Measurements from ENCODE around the gene TPD52L1. TPM values are rescaled to one million over a fixed set of nuclear protein-coding genes. Genes with fewer than 3 reads are reported as not detected.

The TPD52L1 gene
- total and polyA plus RNA-seq, 2 donors (not counting 3 experiments of a cell fraction or from before 2014, with no cell fraction given), result 0.29 to 0.37 TPM

DNA sequence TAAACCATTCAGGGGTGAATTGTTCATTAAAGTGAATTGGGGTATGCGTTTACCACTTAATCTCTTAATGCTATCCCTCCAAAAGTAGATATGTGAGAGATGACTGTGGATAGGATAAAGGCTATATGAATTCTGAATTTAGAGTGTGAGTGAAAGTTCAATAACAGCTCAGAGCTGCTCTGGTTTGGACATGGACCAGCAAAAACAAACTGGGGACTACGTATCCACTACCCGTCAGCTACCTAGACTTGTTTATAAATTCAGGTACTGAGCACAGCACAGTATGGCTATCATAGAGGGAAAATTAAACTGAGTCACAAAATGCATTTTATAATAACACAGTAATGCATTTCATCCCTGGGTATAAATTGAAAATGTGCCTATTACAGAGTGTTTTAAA, 103.8 kb downstream of the TPD52L1 start:
- BruUV-seq (replicated peaks), result no TSS peak
- no peaks in the 10 kb centered on the region for H3K9me1 ChIP-seq (replicated peaks; ENCODE audit: control insufficient read depth, extremely low read depth, insufficient read depth, low read length)
- H3K4me3 ChIP-seq (replicated peaks in 1 of 3; ENCODE audit: insufficient read depth in 1 of 3, low read depth in 1 of 3, low read length in 3 of 3), result no peak overlapping the region
- H3K4me2 ChIP-seq (ENCODE audit: insufficient read depth, low read length), result no peak overlapping the region
- no peak for TF ChIP-seq MYC (IDR thresholded peaks at IDR 0.05; ENCODE audit: low read depth, low read length)
- no peak for TF ChIP-seq POLR2A (IDR thresholded peaks at IDR 0.05; ENCODE audit: low read depth, low read length)
- no peak for TF ChIP-seq FOS (IDR thresholded peaks at IDR 0.05; ENCODE audit: borderline replicate concordance, insufficient read depth, low read length)
- TF ChIP-seq JUN (IDR thresholded peaks at IDR 0.05; ENCODE audit: borderline replicate concordance, insufficient read depth, insufficient read length, low read depth), result no peak
- no peak for TF ChIP-seq EZH2 (IDR thresholded peaks at IDR 0.05; ENCODE audit: borderline replicate concordance, low read depth, low read length, severe bottlenecking)
- no peak for TF ChIP-seq GATA2 (IDR thresholded peaks at IDR 0.05; ENCODE audit: insufficient read depth, insufficient read length, low read depth, low read length)
- TF ChIP-seq, protein P1, sequence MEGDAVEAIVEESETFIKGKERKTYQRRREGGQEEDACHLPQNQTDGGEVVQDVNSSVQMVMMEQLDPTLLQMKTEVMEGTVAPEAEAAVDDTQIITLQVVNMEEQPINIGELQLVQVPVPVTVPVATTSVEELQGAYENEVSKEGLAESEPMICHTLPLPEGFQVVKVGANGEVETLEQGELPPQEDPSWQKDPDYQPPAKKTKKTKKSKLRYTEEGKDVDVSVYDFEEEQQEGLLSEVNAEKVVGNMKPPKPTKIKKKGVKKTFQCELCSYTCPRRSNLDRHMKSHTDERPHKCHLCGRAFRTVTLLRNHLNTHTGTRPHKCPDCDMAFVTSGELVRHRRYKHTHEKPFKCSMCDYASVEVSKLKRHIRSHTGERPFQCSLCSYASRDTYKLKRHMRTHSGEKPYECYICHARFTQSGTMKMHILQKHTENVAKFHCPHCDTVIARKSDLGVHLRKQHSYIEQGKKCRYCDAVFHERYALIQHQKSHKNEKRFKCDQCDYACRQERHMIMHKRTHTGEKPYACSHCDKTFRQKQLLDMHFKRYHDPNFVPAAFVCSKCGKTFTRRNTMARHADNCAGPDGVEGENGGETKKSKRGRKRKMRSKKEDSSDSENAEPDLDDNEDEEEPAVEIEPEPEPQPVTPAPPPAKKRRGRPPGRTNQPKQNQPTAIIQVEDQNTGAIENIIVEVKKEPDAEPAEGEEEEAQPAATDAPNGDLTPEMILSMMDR (IDR thresholded peaks at IDR 0.05; ENCODE audit: extremely low read depth in 1 of 2, insufficient read depth in 1 of 2, low read depth in 1 of 2, low read length in 2 of 2), result no peak
- TF ChIP-seq, protein P2, sequence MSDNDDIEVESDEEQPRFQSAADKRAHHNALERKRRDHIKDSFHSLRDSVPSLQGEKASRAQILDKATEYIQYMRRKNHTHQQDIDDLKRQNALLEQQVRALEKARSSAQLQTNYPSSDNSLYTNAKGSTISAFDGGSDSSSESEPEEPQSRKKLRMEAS (IDR thresholded peaks at IDR 0.05; ENCODE audit: insufficient read depth, insufficient read length), result no peak
- no peak for TF ChIP-seq POLR2AphosphoS5 (IDR thresholded peaks at IDR 0.05; ENCODE audit: insufficient read depth, low read depth, low read length)
- no peak overlapping the region for H3K27ac ChIP-seq (ENCODE audit: insufficient read depth, low read depth, low read length)
- FAIRE-seq, result no peak
- no peak overlapping the region for H3K9ac ChIP-seq (replicated peaks; ENCODE audit: extremely low read depth, insufficient read depth, low read length)
- H3K79me2 ChIP-seq (ENCODE audit: control insufficient read depth, insufficient read depth, low read length), result no peaks in the 10 kb centered on the region
- no peaks in the 10 kb centered on the region for H3K4me1 ChIP-seq (ENCODE audit: control insufficient read depth, extremely low read depth, insufficient read depth, low read length)
- intact Hi-C loops (cut with micrococcal nuclease), result no loop called here
- ChIA-PET CTCF (no interaction called here), POLR2A (no interaction called here)
- H3K36me3 ChIP-seq (ENCODE audit: control insufficient read depth in 2 of 2, extremely low read depth in 1 of 2, insufficient read depth in 2 of 2, low read length in 2 of 2), result no peaks in the 10 kb centered on the region
- no peaks in the 10 kb centered on the region for H3K27me3 ChIP-seq (ENCODE audit: control insufficient read depth in 2 of 2, insufficient read depth in 2 of 2, low read length in 2 of 2)
- no peak overlapping the region for H2AFZ ChIP-seq (ENCODE audit: low read depth, low read length)
- no peaks in the 10 kb centered on the region for H3K9me3 ChIP-seq (replicated peaks; ENCODE audit: control insufficient read depth, insufficient read depth, low read length)
- no peak for DNase-seq (ENCODE audit: low read depth, low spot score)
- dilution Hi-C loops (cut with MboI; ENCODE audit: extremely low pct_ligation_motif_present, low sequenced_read_pairs), result no loop called here
- no peaks in the 10 kb centered on the region for H4K20me1 ChIP-seq (replicated peaks; ENCODE audit: control insufficient read depth, extremely low read depth, insufficient read depth, low read length)

Measured in endothelial cell of umbilical vein (primary cell).